Naive thymus-derived CD8-positive, alpha-beta T cell (primary cell): ENCODE results near the gene ARFGAP2. TPM values are rescaled to one million over a fixed set of nuclear protein-coding genes. Genes with fewer than 3 reads are reported as not detected.

Experiments
- ATAC-seq, 2 donors: fragments of 150-1000 bp; cut with Tn5 transposase in 1 of 2; sonication (Bioruptor Pico), chemical (Tn5 transposase) in 1 of 2; 1 replicate in 1 of 2; 2 replicates in 1 of 2; pipeline ENCODE4 v1.10.0; 2021; ENCODE audit warnings: mild to moderate bottlenecking in 2 of 2, moderate library complexity in 2 of 2
- POLR2A ChIA-PET: fragments of 350-600 bp; sonication (Branson Sonifier 250); formaldehyde crosslinking; loops from one replicate; lab custom pipeline; 2021; ENCODE audit warnings: antibody characterized with exemption; lab: Charles Lee
- DNase-seq, 10 donors: peaks; one replicate each; pipeline versions ENCODE4 v3.0.0 to v3.0.0-alpha.2; 2020 to 2022
- H3K27ac Mint-ChIP-seq, 10 donors: one replicate each; pipeline ENCODE4 v1.8.0; 2020 to 2022; ENCODE audit warnings: mild to moderate bottlenecking in 10 of 10, mixed read lengths in 10 of 10, moderate library complexity in 4 of 10, inconsistent platforms in 1 of 10
- H3K27me3 Mint-ChIP-seq, 5 donors: one replicate each; pipeline ENCODE4 v1.8.0; 2021 to 2022; ENCODE audit warnings: mixed read lengths in 5 of 5
- H3K36me3 Mint-ChIP-seq, 3 donors: one replicate each; pipeline ENCODE4 v1.8.0; 2020 to 2022; ENCODE audit warnings: mixed read lengths in 3 of 3, mild to moderate bottlenecking in 2 of 3, inconsistent platforms in 1 of 3
- H3K4me1 Mint-ChIP-seq, 4 donors: one replicate each; pipeline ENCODE4 v1.8.0; 2021 to 2022; ENCODE audit warnings: mixed read lengths in 4 of 4
- H3K4me3 Mint-ChIP-seq, 10 donors: one replicate each; pipeline ENCODE4 v1.8.0; 2020 to 2022; ENCODE audit warnings: mild to moderate bottlenecking in 10 of 10, mixed read lengths in 10 of 10, moderate library complexity in 6 of 10, inconsistent platforms in 1 of 10
- H3K9me3 Mint-ChIP-seq, 9 donors: one replicate each; pipeline ENCODE4 v1.8.0; 2020 to 2022; ENCODE audit warnings: mixed read lengths in 9 of 9, mild to moderate bottlenecking in 3 of 9, inconsistent platforms in 1 of 9, moderate library complexity in 1 of 9
- polyA plus RNA-seq, 3 donors: library from polyadenylated mRNA; unstranded; fragments of 300-500 nt; fragmentation: Illumina TruSeq; gene quantifications; one replicate each; pipeline ENCODE4 v1.2.3, GENCODE V29; 2021
- total RNA-seq, 8 experiments: library from RNA in 2 of 8; stranded (reverse) in 2 of 8; gene quantifications; one replicate each; pipeline ENCODE4 v1.2.3 and lab custom pipeline; 2021 to 2026

Gene ARFGAP2
- total and polyA plus RNA-seq, 5 experiments from 2014 or later, result 97.8 to 172 (median 111) TPM

- ATAC-seq, result no peak
- POLR2A ChIA-PET, result no interaction called here
- no peaks in the 10 kb centered on the region for H3K27me3 Mint-ChIP-seq
- H3K27ac Mint-ChIP-seq, result peak overlapping the region in 1 of 10 donors; percentile 71
- peaks cover 0 to 56% (median 6%) of the 10 kb centered on the region in 3 donors for H3K36me3 Mint-ChIP-seq
- no peaks in the 10 kb centered on the region for H3K9me3 Mint-ChIP-seq
- peaks cover 0 to 7% (median 6%) of the 10 kb centered on the region in 4 donors for H3K4me1 Mint-ChIP-seq
- no peak overlapping the region for H3K4me3 Mint-ChIP-seq
- peak in 1 of 10 donors; percentile 13 for DNase-seq
These were observed 12.4 kb downstream of the ARFGAP2 start for GRCh38 chr11:47164321-47164720.

- POLR2A ChIA-PET, result interaction anchor here (1.2 kb wide), 1 partner anchor 12 kb away, joined by 5 read pairs; the partner anchor contains the start of gene ARFGAP2
- H3K27me3 Mint-ChIP-seq, result no peaks in the 10 kb centered on the region
- peaks cover 0 to 53% (median 6%) of the 10 kb centered on the region in 3 donors for H3K36me3 Mint-ChIP-seq
- no peak for DNase-seq
- H3K4me3 Mint-ChIP-seq, result no peak overlapping the region
- ATAC-seq, result no peak
- peaks cover 0 to 7% (median 6%) of the 10 kb centered on the region in 4 donors for H3K4me1 Mint-ChIP-seq
- H3K27ac Mint-ChIP-seq, result peak overlapping the region in 1 of 10 donors; percentile 71
- no peaks in the 10 kb centered on the region for H3K9me3 Mint-ChIP-seq
These were observed 12.8 kb downstream of the ARFGAP2 start for GRCh38 chr11:47163898-47164297.

DNA sequence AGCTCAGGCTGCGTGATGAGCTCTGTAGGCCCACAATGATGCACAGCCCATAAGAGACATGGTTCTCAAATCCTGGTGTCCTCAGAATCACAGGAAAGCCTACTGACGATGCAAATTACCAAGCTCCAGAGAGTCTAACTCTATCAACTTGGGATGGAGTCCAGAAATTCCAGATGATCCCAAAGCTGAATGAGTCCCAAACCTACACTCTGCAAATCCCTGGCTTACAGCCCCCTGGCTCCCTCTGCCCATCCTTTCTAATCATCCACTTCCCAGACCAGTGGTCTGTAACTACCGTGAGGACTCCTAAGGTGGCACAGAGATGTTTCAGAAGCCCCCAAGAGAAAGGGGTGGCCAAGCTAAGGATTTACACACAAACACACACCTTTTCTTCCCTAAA is 13.5 kb downstream of the ARFGAP2 start:
- Mint-ChIP-seq H3K36me3 (peaks cover 0 to 52% (median 6%) of the 10 kb centered on the region in 3 donors), H3K27ac (peak overlapping the region in 1 of 10 donors; percentile 69), H3K27me3 (no peaks in the 10 kb centered on the region), H3K9me3 (no peaks in the 10 kb centered on the region), H3K4me3 (no peak overlapping the region), H3K4me1 (peaks cover 0 to 11% (median 6%) of the 10 kb centered on the region in 4 donors)
- POLR2A ChIA-PET, result interaction anchor here (0.5 to 2.1 kb wide), 4 partner anchors 10 to 240 kb away, joined by 3 to 5 read pairs (median 4); partner anchors contain the start of gene ARFGAP2
- ATAC-seq (no peak), DNase-seq (peak in 1 of 10 donors; percentile 2)

DNA sequence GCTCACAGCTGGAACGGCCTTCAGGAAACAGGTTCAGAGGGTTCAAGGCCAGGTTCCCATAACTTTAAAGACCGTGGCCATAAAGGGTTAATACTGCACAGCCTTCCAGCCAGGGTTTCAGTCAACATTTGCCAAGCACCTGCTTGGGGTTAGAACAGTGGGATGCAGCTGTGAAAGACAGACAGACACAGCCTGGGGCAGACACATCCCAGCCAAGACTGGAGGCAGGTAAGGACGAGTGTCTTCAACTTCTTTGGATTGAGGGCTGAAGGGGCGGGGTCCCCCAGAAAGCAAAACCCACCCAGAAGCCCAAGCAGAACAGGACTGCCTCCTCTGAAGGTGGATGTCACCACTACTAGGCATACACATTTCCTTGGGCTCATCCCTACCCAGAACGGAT is 14.3 kb downstream of the ARFGAP2 start:
- ATAC-seq (no peak), DNase-seq (no peak)
- Mint-ChIP-seq H3K36me3 (peaks cover 0 to 45% (median 3%) of the 10 kb centered on the region in 3 donors), H3K27me3 (no peaks in the 10 kb centered on the region), H3K4me1 (peaks cover 0 to 14% (median 7%) of the 10 kb centered on the region in 4 donors), H3K9me3 (no peaks in the 10 kb centered on the region), H3K4me3 (no peak overlapping the region), H3K27ac (peak overlapping the region in 2 of 10 donors; percentile 5 to 22)
- POLR2A ChIA-PET, result interaction anchor here (2.1 kb wide), 1 partner anchor 10 kb away, joined by 5 read pairs; no protein-coding TSS in a partner anchor

GRCh38 chr11:47161890-47162289 is 14.8 kb downstream of the ARFGAP2 start:
- no peaks in the 10 kb centered on the region for H3K9me3 Mint-ChIP-seq
- H3K27ac Mint-ChIP-seq, result peak overlapping the region in 7 of 10 donors; percentile 22 to 68 (median 57)
- H3K27me3 Mint-ChIP-seq, result no peaks in the 10 kb centered on the region
- POLR2A ChIA-PET, result interaction anchor here (0.5 to 2.1 kb wide), 2 partner anchors 9 to 20 kb away, joined by 3 to 5 read pairs; no protein-coding TSS in a partner anchor
- no peak overlapping the region for H3K4me3 Mint-ChIP-seq
- ATAC-seq, result no peak
- peaks cover 0 to 39% (median 3%) of the 10 kb centered on the region in 3 donors for H3K36me3 Mint-ChIP-seq
- peak in 1 of 10 donors; percentile 52 for DNase-seq
- H3K4me1 Mint-ChIP-seq, result peaks cover 0 to 14% (median 7%) of the 10 kb centered on the region in 4 donors

DNA sequence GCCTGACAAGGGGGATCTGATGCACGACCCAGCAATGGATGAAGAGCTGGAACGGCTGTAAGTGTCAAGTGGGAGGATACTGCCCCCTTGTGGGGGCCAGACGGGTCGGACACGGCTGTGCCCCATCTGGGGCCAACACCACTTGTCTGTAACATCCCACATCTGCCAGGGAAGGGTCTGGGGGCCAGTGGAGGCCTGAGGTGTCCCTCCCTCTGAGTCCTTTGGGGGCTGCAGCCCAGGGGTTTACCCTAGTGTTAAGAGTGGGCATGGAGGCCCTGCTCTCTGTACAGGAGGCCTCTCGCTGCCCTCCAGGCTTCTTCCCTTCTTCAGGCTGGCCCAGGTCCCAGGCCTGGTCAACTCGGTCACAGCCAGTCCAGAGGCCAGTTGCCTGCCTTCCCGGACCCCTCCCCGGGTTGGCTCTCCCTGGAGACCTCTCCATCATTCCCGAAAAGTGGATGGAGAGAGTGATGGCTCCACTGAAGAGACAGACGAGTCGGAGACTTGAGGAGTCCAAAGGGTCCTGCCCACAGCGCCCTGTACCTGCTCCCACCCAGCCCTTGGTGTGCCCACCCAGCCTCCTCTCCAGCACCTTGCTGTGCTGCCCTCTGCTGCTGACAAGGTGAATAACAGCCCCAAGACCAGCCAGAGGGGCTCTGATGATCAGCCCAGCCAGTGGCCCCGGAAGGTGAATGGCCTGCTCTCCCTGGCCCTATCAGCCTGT is 15.4 kb downstream of the ARFGAP2 start:
- Mint-ChIP-seq H3K9me3 (no peaks in the 10 kb centered on the region), H3K27me3 (no peaks in the 10 kb centered on the region), H3K4me3 (peak overlapping the region in 1 of 10 donors; percentile 56), H3K36me3 (peaks cover 0 to 33% (median 3%) of the 10 kb centered on the region in 3 donors), H3K27ac (peak overlapping the region in 8 of 10 donors; percentile 24 to 68 (median 52)), H3K4me1 (peaks cover 0 to 14% (median 9%) of the 10 kb centered on the region in 4 donors)
- POLR2A ChIA-PET, result interaction anchor here (0.5 to 2.1 kb wide), 3 partner anchors 9 to 267 kb away, joined by 3 to 5 read pairs (median 4); no protein-coding TSS in a partner anchor
- DNase-seq, result peak; percentile 43 to 79 (median 60)
- peak; percentile 83 to 88 for ATAC-seq

DNA sequence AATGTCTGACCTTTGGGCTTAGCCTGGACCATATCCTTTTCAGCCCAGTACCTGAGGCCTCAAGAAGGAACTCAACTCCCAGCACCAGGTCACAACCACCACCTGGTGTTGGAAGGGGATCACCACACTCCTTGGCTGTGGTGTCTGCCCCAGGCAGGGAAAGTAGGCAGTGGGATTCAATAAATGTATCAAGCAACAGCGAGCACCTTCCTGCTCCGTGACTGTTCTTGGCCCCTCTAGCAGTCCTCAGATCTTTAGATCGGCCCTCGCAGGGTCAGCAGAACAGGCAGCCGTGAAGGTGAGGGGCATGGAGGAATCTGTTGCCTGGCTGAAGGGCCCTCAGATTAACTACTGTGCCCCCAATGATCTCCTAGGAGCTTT is 15.9 kb downstream of the ARFGAP2 start:
- H3K27ac Mint-ChIP-seq, result peak overlapping the region in 6 of 10 donors; percentile 11 to 35 (median 22)
- DNase-seq (peak in 1 of 10 donors; percentile 57), ATAC-seq (peak in 1 of 2 donors; percentile 3)
- H3K9me3 Mint-ChIP-seq, result no peaks in the 10 kb centered on the region
- no peak overlapping the region for H3K4me3 Mint-ChIP-seq
- POLR2A ChIA-PET, result interaction anchor here (0.6 kb wide), 1 partner anchor 267 kb away, joined by 4 read pairs; no protein-coding TSS in a partner anchor
- H3K27me3 Mint-ChIP-seq, result no peaks in the 10 kb centered on the region
- H3K36me3 Mint-ChIP-seq, result peaks cover 0 to 28% (median 3%) of the 10 kb centered on the region in 3 donors
- peaks cover 3 to 18% (median 10%) of the 10 kb centered on the region in 4 donors for H3K4me1 Mint-ChIP-seq

- ATAC-seq, result no peak
- H3K27ac Mint-ChIP-seq, result peak overlapping the region; percentile 26 to 77 (median 62)
These were observed 18.4 kb downstream of the ARFGAP2 start for GRCh38 chr11:47158242-47158641.

GRCh38 chr11:47157805-47158204 is 18.9 kb downstream of the ARFGAP2 start:
- POLR2A ChIA-PET, result interaction anchor here (0.6 kb wide), 1 partner anchor 305 kb away, joined by 9 read pairs; no protein-coding TSS in a partner anchor
- peak in 1 of 10 donors; percentile 47 for DNase-seq
- Mint-ChIP-seq H3K27me3 (no peaks in the 10 kb centered on the region), H3K4me1 (peaks cover 23 to 46% (median 38%) of the 10 kb centered on the region in 4 donors), H3K27ac (peak overlapping the region in 9 of 10 donors; percentile 26 to 77 (median 62)), H3K4me3 (no peak overlapping the region), H3K9me3 (no peaks in the 10 kb centered on the region), H3K36me3 (peaks cover 0 to 6% (median 0%) of the 10 kb centered on the region in 3 donors)
- no peak for ATAC-seq

More at GRCh38 chr11:47158242-47158641, 18.4 kb downstream of the ARFGAP2 start:
- H3K27me3 Mint-ChIP-seq, result no peaks in the 10 kb centered on the region
- no peak for DNase-seq
- H3K36me3 Mint-ChIP-seq, result peaks cover 0 to 7% (median 0%) of the 10 kb centered on the region in 3 donors
- POLR2A ChIA-PET, result interaction anchor here (0.6 kb wide), 1 partner anchor 306 kb away, joined by 9 read pairs; no protein-coding TSS in a partner anchor
- H3K4me1 Mint-ChIP-seq, result peaks cover 19 to 42% (median 34%) of the 10 kb centered on the region in 4 donors
- H3K4me3 Mint-ChIP-seq, result peak overlapping the region in 1 of 10 donors; percentile 4
- no peaks in the 10 kb centered on the region for H3K9me3 Mint-ChIP-seq

- Mint-ChIP-seq H3K27me3 (no peaks in the 10 kb centered on the region), H3K36me3 (peaks cover 0 to 5% (median 0%) of the 10 kb centered on the region in 3 donors), H3K4me1 (peaks cover 24 to 53% (median 44%) of the 10 kb centered on the region in 4 donors), H3K4me3 (no peak overlapping the region), H3K9me3 (no peaks in the 10 kb centered on the region), H3K27ac (peak overlapping the region in 5 of 10 donors; percentile 7 to 99 (median 43))
- ATAC-seq (no peak), DNase-seq (no peak)
- POLR2A ChIA-PET, result no interaction called here
These were observed 19.7 kb downstream of the ARFGAP2 start for GRCh38 chr11:47156951-47157350.

DNA sequence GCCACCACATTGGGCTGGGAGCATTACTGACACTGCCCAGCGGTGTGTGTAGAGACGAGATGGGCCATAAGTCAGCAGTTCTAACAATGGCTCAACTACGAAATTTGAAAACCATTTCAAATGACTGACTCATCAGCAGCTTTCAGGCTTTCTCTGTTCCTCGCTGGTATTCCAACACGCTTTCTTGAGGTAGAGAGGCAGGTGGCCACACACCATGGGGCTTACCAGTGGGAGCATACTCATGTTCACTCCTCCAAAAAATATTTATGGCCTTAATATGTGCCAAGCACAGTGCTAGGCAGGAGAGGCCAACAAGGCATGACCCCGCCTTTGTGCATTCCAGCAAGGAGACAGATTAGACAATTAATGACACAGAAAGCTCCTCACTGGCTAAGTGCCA is 20.3 kb downstream of the ARFGAP2 start:
- H3K9me3 Mint-ChIP-seq, result no peaks in the 10 kb centered on the region
- POLR2A ChIA-PET, result interaction anchor here (1.1 to 3.8 kb wide), 3 partner anchors 21 to 92 kb away, joined by 3 to 21 read pairs (median 10); partner anchors contain the start of genes ACP2, ARFGAP2 and DDB2
- H3K4me1 Mint-ChIP-seq, result peaks cover 24 to 56% (median 42%) of the 10 kb centered on the region in 4 donors
- no peak for DNase-seq
- H3K36me3 Mint-ChIP-seq, result peaks cover 0 to 5% (median 0%) of the 10 kb centered on the region in 3 donors
- no peaks in the 10 kb centered on the region for H3K27me3 Mint-ChIP-seq
- no peak for ATAC-seq
- peak overlapping the region in 1 of 10 donors; percentile 82 for H3K4me3 Mint-ChIP-seq
- H3K27ac Mint-ChIP-seq, result peak overlapping the region in 7 of 10 donors; percentile 43 to 99 (median 93)

DNA sequence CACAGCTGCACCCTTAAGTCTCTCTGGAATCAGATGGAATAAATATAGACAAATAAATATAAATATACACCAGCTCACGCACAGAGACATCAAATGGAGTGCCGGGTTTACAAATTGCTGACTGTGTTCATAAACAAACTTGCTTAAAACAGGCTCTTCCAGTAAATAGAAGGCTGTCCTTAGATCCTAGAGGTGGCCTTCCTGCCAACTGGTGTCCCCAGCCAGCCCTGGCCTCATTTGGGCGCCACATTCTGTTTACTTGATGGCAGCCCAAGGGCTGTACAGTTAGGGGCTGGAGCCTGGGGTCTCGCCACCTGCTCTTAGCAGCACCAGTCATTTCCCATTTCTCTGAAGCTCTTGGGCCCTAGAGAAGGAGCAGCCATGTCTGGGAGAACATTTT is 20.8 kb downstream of the ARFGAP2 start:
- DNase-seq (no peak), ATAC-seq (no peak)
- POLR2A ChIA-PET, result interaction anchor here (0.5 to 3.8 kb wide), 8 partner anchors 12 to 678 kb away, joined by 3 to 21 read pairs (median 4); partner anchors contain the start of genes ACP2, ARFGAP2, CSTPP1 and DDB2
- Mint-ChIP-seq H3K27me3 (no peaks in the 10 kb centered on the region), H3K4me3 (peak overlapping the region; percentile 29 to 99 (median 87)), H3K27ac (peak overlapping the region; percentile 93 to 99 (median 96)), H3K4me1 (peaks cover 26 to 55% (median 42%) of the 10 kb centered on the region in 4 donors), H3K9me3 (no peaks in the 10 kb centered on the region), H3K36me3 (peaks cover 0 to 5% (median 0%) of the 10 kb centered on the region in 3 donors)
